KMS-11 (cell line): ENCODE data around the gene YIF1A.

Experiments
- H2AFZ ChIP-seq: fragments of 200-600 bp; sonication (generic); 2 replicates; pipeline ENCODE4 v1.6.1; 2016; ENCODE audit warnings: antibody characterized with exemption, mixed run types, low read depth
- H3K27ac ChIP-seq: fragments of 200-600 bp; sonication (generic); 2 replicates; pipeline ENCODE4 v1.6.1; 2016; ENCODE audit warnings: mild to moderate bottlenecking, mixed run types
- H3K27me3 ChIP-seq: fragments of 200-600 bp; sonication (generic); 2 replicates; pipeline ENCODE4 v1.6.1; 2017; ENCODE audit warnings: mild to moderate bottlenecking, low read depth, mixed run types, moderate library complexity; ENCODE audit not compliant: insufficient read depth
- H3K36me3 ChIP-seq: fragments of 200-600 bp; sonication (generic); 2 replicates; pipeline ENCODE4 v1.6.1; 2017; ENCODE audit warnings: mild to moderate bottlenecking, mixed run types; ENCODE audit not compliant: insufficient read depth
- H3K4me1 ChIP-seq: fragments of 200-600 bp; sonication (generic); 2 replicates; pipeline ENCODE4 v1.6.1; 2016; ENCODE audit warnings: mild to moderate bottlenecking, low read depth, mixed run types; ENCODE audit not compliant: poor library complexity, severe bottlenecking
- H3K4me2 ChIP-seq: fragments of 200-600 bp; sonication (generic); 2 replicates; pipeline ENCODE4 v1.7.0; 2016; ENCODE audit warnings: mild to moderate bottlenecking, mixed run types
- H3K4me3 ChIP-seq: fragments of 200-600 bp; sonication (generic); IDR thresholded peaks from 2 replicates; pipeline ENCODE4 v1.6.1; 2017; ENCODE audit warnings: low read depth, low read length, mixed read lengths; ENCODE audit not compliant: insufficient read depth
- H3K79me2 ChIP-seq: fragments of 200-600 bp; sonication (generic); 2 replicates; pipeline ENCODE4 v1.6.1; 2016; ENCODE audit warnings: low read depth, mixed run types; ENCODE audit not compliant: insufficient read depth
- H3K9ac ChIP-seq: fragments of 200-600 bp; sonication (generic); 2 replicates; pipeline ENCODE4 v1.6.1; 2016; ENCODE audit warnings: mild to moderate bottlenecking, mixed run types
- H4K20me1 ChIP-seq: fragments of 200-600 bp; sonication (generic); 2 replicates; pipeline ENCODE4 v1.6.1; 2016; ENCODE audit warnings: mild to moderate bottlenecking, mixed run types; ENCODE audit not compliant: insufficient read depth
- TF ChIP-seq, protein P1 (sequence below): fragments of 200-600 bp; sonication (generic); conservative IDR thresholded peaks from 2 replicates; pipeline ENCODE4 v1.6.1; 2017; ENCODE audit warnings: low read depth, mild to moderate bottlenecking, antibody characterized with exemption, low read length, moderate library complexity, mixed read lengths

YIF1A gene

DNA sequence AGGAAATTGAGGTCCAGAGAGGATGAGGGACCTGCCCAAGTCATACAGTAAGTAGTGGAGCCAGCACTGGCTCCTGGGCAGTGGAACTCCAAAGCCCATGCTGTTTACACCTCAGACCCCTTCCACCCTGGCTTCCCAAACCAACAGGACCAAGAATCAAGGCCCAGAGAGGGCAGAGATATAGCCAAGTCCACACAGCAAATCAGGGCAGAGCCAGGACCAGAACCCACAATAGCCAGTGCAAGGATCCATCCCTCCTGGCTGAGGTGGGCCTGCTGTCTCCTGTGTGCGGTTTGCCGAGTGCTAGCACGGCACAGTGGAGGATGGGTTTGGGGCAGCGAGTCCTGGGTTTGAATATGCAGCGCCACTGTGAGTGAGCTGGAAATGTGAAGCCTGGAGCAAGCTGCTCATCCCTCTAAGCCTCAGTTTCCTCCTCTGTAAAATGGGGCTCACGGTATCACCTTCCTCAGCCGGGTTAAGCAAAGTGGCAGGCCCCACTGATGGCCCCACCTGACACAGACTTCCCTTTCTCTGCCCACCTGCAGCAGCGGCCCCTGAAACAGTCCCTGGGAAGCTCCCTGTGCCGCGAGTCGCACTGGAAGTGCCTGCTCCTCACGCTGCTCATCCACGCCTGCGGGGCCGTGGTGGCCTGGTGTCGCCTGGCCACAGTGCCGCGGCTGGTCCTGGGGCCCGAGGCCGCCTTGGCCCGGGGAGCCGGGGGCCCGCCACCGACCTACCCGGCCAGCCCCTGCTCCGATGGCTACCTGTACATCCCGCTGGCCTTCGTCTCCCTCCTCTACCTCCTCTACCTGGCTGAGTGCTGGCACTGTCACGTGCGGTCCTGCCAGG is 5.1 kb upstream of the YIF1A start:
- Histone ChIP-seq H2AFZ (no peak overlapping the region), H4K20me1 (no peaks in the 10 kb centered on the region), H3K36me3 (no peaks in the 10 kb centered on the region), H3K4me1 (peaks cover 10% of the 10 kb centered on the region), H3K27ac (no peak overlapping the region), H3K79me2 (no peaks in the 10 kb centered on the region), H3K4me2 (no peak overlapping the region), H3K9ac (no peak overlapping the region), H3K27me3 (peaks cover 35% of the 10 kb centered on the region), H3K4me3 (no peak overlapping the region)
- TF ChIP-seq, protein P1, sequence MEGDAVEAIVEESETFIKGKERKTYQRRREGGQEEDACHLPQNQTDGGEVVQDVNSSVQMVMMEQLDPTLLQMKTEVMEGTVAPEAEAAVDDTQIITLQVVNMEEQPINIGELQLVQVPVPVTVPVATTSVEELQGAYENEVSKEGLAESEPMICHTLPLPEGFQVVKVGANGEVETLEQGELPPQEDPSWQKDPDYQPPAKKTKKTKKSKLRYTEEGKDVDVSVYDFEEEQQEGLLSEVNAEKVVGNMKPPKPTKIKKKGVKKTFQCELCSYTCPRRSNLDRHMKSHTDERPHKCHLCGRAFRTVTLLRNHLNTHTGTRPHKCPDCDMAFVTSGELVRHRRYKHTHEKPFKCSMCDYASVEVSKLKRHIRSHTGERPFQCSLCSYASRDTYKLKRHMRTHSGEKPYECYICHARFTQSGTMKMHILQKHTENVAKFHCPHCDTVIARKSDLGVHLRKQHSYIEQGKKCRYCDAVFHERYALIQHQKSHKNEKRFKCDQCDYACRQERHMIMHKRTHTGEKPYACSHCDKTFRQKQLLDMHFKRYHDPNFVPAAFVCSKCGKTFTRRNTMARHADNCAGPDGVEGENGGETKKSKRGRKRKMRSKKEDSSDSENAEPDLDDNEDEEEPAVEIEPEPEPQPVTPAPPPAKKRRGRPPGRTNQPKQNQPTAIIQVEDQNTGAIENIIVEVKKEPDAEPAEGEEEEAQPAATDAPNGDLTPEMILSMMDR: no peak

DNA sequence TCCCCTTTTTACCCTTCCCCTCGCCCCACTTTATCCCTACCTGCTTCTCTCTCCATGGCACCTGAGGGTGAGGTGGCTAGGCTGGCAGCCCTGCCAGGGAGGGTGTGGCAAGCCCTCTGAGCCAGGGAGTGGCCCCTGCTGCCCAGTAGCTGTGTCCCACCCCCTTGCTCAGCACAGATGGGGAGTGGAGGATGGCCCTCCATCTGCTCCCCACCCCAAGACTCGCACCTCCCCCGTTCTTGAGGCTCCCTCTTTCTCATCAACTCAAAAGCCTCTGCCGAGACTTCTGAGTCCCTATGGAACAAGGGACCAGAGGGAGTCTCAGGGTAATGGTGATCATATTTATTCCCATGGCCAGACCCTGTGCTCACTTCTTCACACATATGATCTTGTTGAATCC is 4.4 kb upstream of the YIF1A start:
- no peak overlapping the region for H3K4me3 ChIP-seq
- H3K9ac ChIP-seq: no peak overlapping the region
- peaks cover 34% of the 10 kb centered on the region for H3K27me3 ChIP-seq
- no peak overlapping the region for H2AFZ ChIP-seq
- peaks cover 1% of the 10 kb centered on the region; the same call in 1 of the 2 replicates for H3K79me2 ChIP-seq
- peaks cover 11% of the 10 kb centered on the region for H3K4me1 ChIP-seq
- no peaks in the 10 kb centered on the region for H4K20me1 ChIP-seq
- no peak overlapping the region for H3K4me2 ChIP-seq
- no peaks in the 10 kb centered on the region for H3K36me3 ChIP-seq
- H3K27ac ChIP-seq: no peak overlapping the region
- TF ChIP-seq, protein P1: no peak

DNA sequence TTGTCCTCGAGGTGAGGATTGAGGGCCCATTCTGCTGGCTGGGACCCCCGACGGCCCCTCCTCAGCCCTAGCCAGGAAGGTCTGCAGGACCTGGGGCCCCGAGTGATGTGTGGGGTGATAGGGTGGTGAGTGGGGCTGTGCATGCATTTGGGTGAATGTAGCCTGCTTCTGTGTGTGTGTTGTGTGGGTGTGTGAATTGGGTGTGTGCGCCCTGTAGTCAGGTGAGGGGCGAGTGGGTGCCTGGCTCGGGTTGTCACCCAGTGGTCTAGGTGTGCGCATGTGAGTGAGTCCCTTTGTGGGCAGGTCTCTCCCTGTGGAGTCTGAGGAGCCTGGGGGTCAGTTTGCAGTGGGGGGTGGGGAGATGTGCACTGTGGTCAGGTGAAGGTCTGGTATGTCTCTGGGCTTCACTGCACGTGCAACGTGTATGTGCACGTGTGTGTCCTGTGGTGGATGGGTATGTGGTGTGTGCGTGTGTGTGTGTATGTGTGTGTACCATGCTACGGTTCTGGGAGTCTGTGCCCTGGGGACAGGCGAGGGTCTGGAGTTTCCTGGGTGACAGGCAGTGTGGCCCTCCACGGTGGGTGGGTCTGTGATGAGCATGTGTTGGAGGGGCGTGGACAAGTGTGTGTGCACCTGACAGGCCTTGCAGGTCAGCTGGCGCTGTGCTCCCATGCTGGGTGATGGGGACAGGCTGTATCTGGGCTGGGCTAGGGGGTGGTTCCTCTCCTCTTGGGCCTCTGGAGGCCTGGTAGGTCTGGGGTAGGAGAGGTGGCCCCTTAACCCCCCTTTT is 3.8 kb upstream of the YIF1A start:
- Histone ChIP-seq H3K27ac (no peak overlapping the region), H3K4me2 (no peak overlapping the region), H2AFZ (no peak overlapping the region), H4K20me1 (no peaks in the 10 kb centered on the region), H3K36me3 (no peaks in the 10 kb centered on the region), H3K27me3 (peaks cover 28% of the 10 kb centered on the region), H3K79me2 (peaks cover 8% of the 10 kb centered on the region; the same call in 1 of the 2 replicates), H3K4me1 (peaks cover 16% of the 10 kb centered on the region), H3K9ac (no peak overlapping the region), H3K4me3 (no peak overlapping the region)
- TF ChIP-seq, protein P1: no peak

DNA sequence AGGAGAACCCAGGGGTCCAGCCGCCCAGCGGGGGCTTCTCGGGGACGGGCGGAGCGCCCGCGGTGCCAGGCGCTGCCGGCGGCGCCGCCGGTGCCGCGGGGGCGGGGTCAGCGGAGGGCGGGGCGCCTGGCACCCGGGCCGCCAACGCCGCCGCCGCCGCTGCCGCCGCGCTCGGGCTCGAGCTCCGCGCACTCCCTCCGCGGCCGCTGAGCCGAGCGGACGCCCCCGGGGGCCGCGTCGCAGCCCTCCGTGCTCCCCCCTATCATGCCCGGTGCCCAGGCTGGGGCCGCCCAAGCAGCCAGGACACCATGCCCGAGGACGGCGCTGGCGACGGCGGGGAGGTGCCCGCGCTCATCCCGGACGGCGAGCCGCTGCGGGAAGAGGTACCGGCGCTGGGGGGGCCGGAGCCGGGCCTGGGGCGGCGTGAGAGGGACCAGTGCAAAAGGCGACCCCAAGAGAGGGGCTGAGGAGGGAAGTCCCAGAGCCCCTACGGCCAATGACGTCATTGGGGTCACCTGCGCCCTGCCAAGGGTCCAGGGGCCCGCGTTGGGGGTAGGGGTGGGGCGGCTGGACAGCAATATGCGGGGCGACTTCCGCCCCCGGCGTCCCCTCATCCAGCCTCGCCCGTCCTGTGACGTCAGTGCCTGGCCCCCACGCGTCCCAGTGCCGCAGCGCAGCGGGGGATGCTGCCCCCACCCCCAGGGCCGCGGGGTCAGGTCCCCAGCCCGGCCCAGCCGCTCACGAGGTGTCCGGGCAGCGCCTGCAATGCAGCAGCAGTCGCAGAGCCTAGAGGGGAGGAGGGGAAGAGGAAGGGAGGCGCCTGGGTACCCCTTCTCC is 3.0 kb upstream of the YIF1A start, which contains the start of gene TMEM151A:
Gene TMEM151A, plus strand, starts transcription at position 189 of the 837 bp plus-strand sequence. Its CDS starts 120 bp downstream, at position 309.
- Histone ChIP-seq H3K27me3 (peaks cover 21% of the 10 kb centered on the region), H2AFZ (no peak within 1 kb of the TSS), H3K4me3 (no peak within 1 kb of the TSS), H3K27ac (no peak within 1 kb of the TSS), H4K20me1 (no peaks in the 10 kb centered on the region), H3K79me2 (peaks cover 8% of the 10 kb centered on the region; the same call in 1 of the 2 replicates), H3K9ac (no peak within 1 kb of the TSS), H3K4me1 (peaks cover 16% of the 10 kb centered on the region), H3K4me2 (no peak within 1 kb of the TSS), H3K36me3 (no peaks in the 10 kb centered on the region)
- TF ChIP-seq, protein P1: no peak
